MM.1S (cell line): ENCODE results near the gene PLCB1.

Experiments
- EZH2 ChIP-seq: fragments of 300-600 bp; sonication (generic); optimal IDR thresholded peaks from 2 replicates; pipeline ENCODE3; 2017; ENCODE audit warnings: low read depth, mild to moderate bottlenecking, antibody characterized with exemption, low read length, mixed read lengths
- EZH2phosphoT487 ChIP-seq: fragments of 300-600 bp; sonication (generic); IDR thresholded peaks from 2 replicates; pipeline ENCODE4 v1.6.1; 2018; ENCODE audit warnings: antibody characterized with exemption, low read length
- TF ChIP-seq, protein P1 (sequence below): fragments of 300-600 bp; sonication (generic); IDR thresholded peaks from 2 replicates; pipeline ENCODE4 v1.5.1; 2016; ENCODE audit warnings: antibody characterized with exemption, low read length, mixed read lengths

DNA sequence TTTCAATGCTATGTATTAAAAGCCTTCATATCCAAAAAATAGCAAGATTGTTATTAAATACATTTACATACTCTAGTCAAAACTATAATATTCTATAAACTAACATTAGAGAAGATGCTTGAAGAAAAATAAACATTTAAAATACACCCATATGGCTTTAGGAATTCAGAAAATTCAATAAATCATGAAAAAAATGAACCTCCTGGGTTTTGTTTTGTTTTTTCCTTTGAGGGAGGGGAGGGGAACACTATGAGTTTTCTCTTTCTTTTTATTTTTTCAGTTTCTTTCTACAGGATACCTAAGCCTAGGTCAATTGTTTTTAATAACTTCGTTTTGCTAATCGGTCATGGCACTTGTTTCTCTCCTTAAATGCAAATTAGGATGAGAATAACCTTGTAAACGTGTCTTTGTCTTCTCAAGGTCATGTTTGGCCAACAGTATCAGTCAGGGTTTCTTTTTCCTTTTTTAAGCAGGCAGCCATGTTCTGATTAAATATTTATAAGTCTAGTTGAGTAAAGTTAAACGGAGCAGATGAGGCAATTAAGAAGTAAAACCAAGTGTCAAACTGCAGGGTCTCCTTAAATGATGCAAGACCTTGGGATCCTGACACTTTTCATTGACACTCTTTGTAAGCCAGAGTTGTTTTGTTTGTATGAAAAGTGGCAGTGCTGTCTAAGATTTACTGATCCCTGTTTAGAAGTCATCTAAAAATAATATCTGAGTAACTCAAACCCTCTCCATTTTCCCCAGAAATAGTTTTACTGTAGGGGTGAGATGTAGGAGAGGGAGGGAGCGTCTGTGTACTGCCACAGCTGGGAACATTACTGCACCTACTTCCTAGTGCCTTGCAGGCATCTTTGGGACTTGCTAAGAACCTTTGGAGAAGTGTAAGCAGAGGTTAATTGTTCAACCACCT is 392.3 kb downstream of the PLCB1 start:
- no peak for TF ChIP-seq EZH2phosphoT487
- TF ChIP-seq, protein P1, sequence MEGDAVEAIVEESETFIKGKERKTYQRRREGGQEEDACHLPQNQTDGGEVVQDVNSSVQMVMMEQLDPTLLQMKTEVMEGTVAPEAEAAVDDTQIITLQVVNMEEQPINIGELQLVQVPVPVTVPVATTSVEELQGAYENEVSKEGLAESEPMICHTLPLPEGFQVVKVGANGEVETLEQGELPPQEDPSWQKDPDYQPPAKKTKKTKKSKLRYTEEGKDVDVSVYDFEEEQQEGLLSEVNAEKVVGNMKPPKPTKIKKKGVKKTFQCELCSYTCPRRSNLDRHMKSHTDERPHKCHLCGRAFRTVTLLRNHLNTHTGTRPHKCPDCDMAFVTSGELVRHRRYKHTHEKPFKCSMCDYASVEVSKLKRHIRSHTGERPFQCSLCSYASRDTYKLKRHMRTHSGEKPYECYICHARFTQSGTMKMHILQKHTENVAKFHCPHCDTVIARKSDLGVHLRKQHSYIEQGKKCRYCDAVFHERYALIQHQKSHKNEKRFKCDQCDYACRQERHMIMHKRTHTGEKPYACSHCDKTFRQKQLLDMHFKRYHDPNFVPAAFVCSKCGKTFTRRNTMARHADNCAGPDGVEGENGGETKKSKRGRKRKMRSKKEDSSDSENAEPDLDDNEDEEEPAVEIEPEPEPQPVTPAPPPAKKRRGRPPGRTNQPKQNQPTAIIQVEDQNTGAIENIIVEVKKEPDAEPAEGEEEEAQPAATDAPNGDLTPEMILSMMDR, result no peak
- no peak for TF ChIP-seq EZH2
